HepG2 (cell line): ENCODE measurements around the gene MSMO1. TPM values are rescaled to one million over a fixed set of nuclear protein-coding genes. Genes with fewer than 3 reads are reported as not detected.
A peak's percentile ranks its signal among the peaks of the same experiment; 100 is the strongest.

Experiments
- AGO2 ChIP-seq: fragments of 200-400 bp; formaldehyde crosslinking; optimal IDR thresholded peaks from 2 replicates; pipeline ENCODE3; 2017; ENCODE audit warnings: mild to moderate bottlenecking, low read depth, low read length, moderate library complexity
- BHLHE40 ChIP-seq: IDR thresholded peaks from 2 replicates; pipeline ENCODE4 v1.6.1; 2011; ENCODE audit warnings: low read length, improper control_type of control experiment
- CERS6 ChIP-seq: sonication (generic); formaldehyde crosslinking; IDR thresholded peaks from 2 replicates; pipeline ENCODE4 v1.5.0; 2020; ENCODE audit warnings: missing genetic modification reagents
- CHD2 ChIP-seq: IDR thresholded peaks from 2 replicates; pipeline ENCODE4 v1.6.1; 2011; ENCODE audit warnings: low read depth, low read length, improper control_type of control experiment
- EED ChIP-seq: sonication (generic); formaldehyde crosslinking; IDR thresholded peaks from 2 replicates; pipeline ENCODE4 v1.5.0; 2020; ENCODE audit warnings: mild to moderate bottlenecking, missing genetic modification reagents
- FOXA1 ChIP-seq, 2 experiments: fragments of 450-650 bp in 1 of 2; sonication (generic) in 1 of 2; formaldehyde crosslinking in 1 of 2; IDR thresholded peaks; 2 replicates each; pipeline versions ENCODE4 v1.4.0 to v1.6.1; 2016 to 2020; ENCODE audit warnings: missing genetic modification reagents in 1 of 2
- FOXM1 ChIP-seq: sonication (generic); formaldehyde crosslinking; IDR thresholded peaks from 2 replicates; pipeline ENCODE4 v1.5.0; 2020; ENCODE audit warnings: missing genetic modification reagents
- HNRNPL ChIP-seq: fragments of 200-400 bp; formaldehyde crosslinking; IDR thresholded peaks from 2 replicates; pipeline ENCODE4 v1.6.1; 2017; ENCODE audit warnings: mild to moderate bottlenecking, low read depth, low read length
- RFX5 ChIP-seq: IDR thresholded peaks from 2 replicates; pipeline ENCODE4 v1.6.1; 2011; ENCODE audit warnings: low read depth, low read length, improper control_type of control experiment
- SUZ12 ChIP-seq: fragments of 150-350 bp; IDR thresholded peaks from 2 replicates; pipeline ENCODE4 v1.6.1; 2014; ENCODE audit warnings: low read depth, low read length
- ZNF124 ChIP-seq: sonication (generic); formaldehyde crosslinking; IDR thresholded peaks from 2 replicates; pipeline ENCODE4 v1.4.0; 2020; ENCODE audit warnings: missing genetic modification reagents
- ZNF33B ChIP-seq: sonication (generic); formaldehyde crosslinking; IDR thresholded peaks from 2 replicates; pipeline ENCODE4 v1.5.1; 2020; ENCODE audit warnings: mild to moderate bottlenecking, missing genetic modification reagents
- ZNF546 ChIP-seq: sonication (generic); formaldehyde crosslinking; conservative IDR thresholded peaks from 2 replicates; pipeline ENCODE4 v1.8.1; 2023; ENCODE audit warnings: mild to moderate bottlenecking, missing genetic modification reagents
- polyA plus RNA-seq, 8 experiments: library from polyadenylated mRNA; depleted of rRNA in 3 of 8; stranded (reverse) in 7 of 8; unstranded in 1 of 8; fragments of >200 nt; fragmentation: Illumina TruSeq in 4 of 8; extraction: Trizol in 4 of 8; gene quantifications; 2 replicates each; pipeline versions ENCODE4 v1.2.1 to v1.2.3, GENCODE V29; 2011 to 2016; ENCODE audit warnings: low read depth in 4 of 8, missing spikeins in 1 of 8, mixed read lengths in 1 of 8; ENCODE audit not compliant: insufficient read depth in 1 of 8
- total RNA-seq, 5 experiments: library from RNA; depleted of rRNA; stranded (reverse); fragments of >200 nt; fragmentation: Illumina TruSeq; extraction: Trizol; gene quantifications; 2 replicates each; pipeline ENCODE4 v1.2.3, GENCODE V29; 2016; ENCODE audit warnings: low read depth in 1 of 5
- TF ChIP-seq, protein P1 (sequence below): sonication (generic); formaldehyde crosslinking; IDR thresholded peaks from 2 replicates; pipeline ENCODE4 v1.4.0; 2020; ENCODE audit warnings: mild to moderate bottlenecking, missing genetic modification reagents
- TF ChIP-seq, protein P2 (sequence below): sonication (generic); formaldehyde crosslinking; IDR thresholded peaks from 2 replicates; pipeline ENCODE4 v1.4.0; 2020; ENCODE audit warnings: missing genetic modification reagents, borderline replicate concordance

The MSMO1 gene
- total and polyA plus RNA-seq, 2 of the 13 experiments (the other 11 are each of a cell fraction or from before 2014, with no cell fraction given), result 98.1 to 216 TPM

DNA sequence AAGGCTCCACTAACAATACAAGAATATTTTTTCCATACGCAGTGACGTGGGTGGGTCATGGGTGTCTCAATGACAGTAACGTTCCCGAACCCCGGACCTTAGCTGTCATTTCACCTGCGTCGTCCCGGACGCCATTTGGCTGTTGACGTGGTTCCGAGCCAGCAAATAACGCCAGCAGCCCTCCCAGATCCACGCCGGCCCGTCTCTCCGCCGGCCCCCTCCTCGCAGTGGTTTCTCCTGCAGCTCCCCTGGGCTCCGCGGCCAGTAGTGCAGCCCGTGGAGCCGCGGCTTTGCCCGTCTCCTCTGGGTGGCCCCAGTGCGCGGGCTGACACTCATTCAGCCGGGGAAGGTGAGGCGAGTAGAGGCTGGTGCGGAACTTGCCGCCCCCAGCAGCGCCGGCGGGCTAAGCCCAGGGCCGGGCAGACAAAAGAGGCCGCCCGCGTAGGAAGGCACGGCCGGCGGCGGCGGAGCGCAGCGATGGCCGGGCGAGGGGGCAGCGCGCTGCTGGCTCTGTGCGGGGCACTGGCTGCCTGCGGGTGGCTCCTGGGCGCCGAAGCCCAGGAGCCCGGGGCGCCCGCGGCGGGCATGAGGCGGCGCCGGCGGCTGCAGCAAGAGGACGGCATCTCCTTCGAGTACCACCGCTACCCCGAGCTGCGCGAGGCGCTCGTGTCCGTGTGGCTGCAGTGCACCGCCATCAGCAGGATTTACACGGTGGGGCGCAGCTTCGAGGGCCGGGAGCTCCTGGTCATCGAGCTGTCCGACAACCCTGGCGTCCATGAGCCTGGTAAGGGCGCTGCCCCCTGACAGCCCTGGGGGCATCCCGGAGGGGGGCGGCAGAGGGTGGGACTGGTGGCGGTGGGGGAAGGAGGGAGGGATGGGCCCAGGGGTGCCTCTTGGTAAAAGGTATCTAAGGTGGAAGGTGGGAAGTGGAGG, 51.5 kb downstream of the MSMO1 start, which contains the start of gene CPE (continued):
- no peak for TF ChIP-seq FOXM1 (CRISPR knock-in tag)
- TF ChIP-seq EED (CRISPR knock-in tag), result peak; percentile 93
- TF ChIP-seq, protein P1, sequence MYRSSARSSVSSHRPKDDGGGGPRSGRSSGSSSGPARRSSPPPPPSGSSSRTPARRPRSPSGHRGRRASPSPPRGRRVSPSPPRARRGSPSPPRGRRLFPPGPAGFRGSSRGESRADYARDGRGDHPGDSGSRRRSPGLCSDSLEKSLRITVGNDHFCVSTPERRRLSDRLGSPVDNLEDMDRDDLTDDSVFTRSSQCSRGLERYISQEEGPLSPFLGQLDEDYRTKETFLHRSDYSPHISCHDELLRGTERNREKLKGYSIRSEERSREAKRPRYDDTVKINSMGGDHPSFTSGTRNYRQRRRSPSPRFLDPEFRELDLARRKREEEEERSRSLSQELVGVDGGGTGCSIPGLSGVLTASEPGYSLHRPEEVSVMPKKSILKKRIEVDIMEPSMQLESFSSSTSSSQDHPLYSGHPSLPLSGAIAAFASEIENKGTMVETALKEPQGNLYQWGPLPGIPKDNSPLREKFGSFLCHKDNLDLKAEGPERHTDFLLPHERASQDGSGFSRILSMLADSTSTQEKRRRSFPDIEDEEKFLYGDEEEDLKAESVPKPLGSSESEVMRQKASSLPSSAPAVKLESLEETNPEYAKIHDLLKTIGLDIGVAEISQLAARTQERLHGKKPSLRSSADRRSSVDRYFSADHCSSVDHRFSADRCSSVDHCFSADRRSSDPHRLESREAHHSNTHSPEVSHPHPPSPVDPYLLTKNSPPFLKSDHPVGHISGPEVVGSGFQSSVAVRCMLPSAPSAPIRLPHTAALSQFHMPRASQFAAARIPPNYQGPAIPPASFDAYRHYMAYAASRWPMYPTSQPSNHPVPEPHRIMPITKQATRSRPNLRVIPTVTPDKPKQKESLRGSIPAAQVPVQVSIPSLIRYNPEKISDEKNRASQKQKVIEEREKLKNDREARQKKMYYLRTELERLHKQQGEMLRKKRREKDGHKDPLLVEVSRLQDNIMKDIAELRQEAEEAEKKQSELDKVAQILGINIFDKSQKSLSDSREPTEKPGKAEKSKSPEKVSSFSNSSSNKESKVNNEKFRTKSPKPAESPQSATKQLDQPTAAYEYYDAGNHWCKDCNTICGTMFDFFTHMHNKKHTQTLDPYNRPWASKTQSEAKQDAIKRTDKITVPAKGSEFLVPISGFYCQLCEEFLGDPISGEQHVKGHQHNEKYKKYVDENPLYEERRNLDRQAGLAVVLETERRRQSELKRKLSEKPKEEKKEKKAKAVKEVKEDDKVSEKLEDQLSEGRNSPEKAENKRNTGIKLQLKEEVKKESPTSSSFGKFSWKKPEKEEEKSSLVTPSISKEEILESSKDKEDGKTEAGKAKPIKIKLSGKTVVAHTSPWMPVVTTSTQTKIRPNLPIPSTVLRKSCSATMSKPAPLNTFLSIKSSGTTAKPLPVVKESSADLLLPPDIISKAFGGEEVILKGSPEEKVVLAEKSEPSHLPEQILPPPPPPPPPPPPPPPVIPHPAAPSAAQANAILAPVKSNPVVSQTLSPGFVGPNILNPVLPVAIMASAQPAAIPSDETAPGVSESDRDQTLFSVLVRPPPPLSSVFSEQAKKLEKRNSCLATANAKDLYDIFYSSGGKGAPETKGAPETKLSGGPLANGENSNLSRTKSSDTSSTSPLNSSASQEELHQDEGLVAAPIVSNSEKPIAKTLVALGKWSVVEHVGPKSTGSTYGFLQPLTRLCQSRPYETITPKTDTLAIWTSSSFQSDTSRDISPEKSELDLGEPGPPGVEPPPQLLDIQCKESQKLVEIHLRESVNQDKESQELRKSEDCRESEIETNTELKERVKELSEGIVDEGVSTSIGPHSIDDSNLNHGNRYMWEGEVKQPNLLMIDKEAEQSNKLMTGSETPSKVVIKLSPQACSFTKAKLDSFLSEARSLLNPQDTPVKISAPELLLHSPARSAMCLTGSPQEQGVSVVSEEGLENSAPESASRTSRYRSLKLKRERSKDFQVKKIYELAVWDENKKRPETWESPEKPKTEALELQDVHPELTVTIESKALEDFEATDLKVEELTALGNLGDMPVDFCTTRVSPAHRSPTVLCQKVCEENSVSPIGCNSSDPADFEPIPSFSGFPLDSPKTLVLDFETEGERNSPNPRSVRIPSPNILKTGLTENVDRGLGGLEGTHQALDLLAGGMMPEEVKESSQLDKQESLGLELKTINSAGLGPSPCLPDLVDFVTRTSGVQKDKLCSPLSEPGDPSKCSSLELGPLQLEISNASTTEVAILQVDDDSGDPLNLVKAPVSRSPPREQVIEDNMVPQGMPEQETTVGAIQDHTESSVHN (CRISPR knock-in tag), result peak; percentile 56; the same call in 1 of the 2 replicates
- TF ChIP-seq RFX5, result no peak
- no peak for TF ChIP-seq ZNF124 (CRISPR knock-in tag)
- TF ChIP-seq CHD2, result 0 out of 2 replicates have a peak, but pooled peaks have one; percentile 13
- no peak for TF ChIP-seq ZNF33B (CRISPR knock-in tag)
- peak; percentile 60 for TF ChIP-seq AGO2
- no peak for TF ChIP-seq CERS6 (CRISPR knock-in tag)
- peak; percentile 97 for TF ChIP-seq BHLHE40
- TF ChIP-seq HNRNPL, result peak; percentile 74; the same call in 1 of the 2 replicates
- TF ChIP-seq, protein P2, sequence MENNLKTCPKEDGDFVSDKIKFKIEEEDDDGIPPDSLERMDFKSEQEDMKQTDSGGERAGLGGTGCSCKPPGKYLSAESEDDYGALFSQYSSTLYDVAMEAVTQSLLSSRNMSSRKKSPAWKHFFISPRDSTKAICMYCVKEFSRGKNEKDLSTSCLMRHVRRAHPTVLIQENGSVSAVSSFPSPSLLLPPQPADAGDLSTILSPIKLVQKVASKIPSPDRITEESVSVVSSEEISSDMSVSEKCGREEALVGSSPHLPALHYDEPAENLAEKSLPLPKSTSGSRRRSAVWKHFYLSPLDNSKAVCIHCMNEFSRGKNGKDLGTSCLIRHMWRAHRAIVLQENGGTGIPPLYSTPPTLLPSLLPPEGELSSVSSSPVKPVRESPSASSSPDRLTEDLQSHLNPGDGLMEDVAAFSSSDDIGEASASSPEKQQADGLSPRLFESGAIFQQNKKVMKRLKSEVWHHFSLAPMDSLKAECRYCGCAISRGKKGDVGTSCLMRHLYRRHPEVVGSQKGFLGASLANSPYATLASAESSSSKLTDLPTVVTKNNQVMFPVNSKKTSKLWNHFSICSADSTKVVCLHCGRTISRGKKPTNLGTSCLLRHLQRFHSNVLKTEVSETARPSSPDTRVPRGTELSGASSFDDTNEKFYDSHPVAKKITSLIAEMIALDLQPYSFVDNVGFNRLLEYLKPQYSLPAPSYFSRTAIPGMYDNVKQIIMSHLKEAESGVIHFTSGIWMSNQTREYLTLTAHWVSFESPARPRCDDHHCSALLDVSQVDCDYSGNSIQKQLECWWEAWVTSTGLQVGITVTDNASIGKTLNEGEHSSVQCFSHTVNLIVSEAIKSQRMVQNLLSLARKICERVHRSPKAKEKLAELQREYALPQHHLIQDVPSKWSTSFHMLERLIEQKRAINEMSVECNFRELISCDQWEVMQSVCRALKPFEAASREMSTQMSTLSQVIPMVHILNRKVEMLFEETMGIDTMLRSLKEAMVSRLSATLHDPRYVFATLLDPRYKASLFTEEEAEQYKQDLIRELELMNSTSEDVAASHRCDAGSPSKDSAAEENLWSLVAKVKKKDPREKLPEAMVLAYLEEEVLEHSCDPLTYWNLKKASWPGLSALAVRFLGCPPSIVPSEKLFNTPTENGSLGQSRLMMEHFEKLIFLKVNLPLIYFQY (CRISPR knock-in tag), result peak; percentile 61; the same call in 1 of the 2 replicates
- no peak for TF ChIP-seq ZNF546 (CRISPR knock-in tag)
- no peak for TF ChIP-seq FOXA1 (IDR thresholded peaks at IDR 0.05)
- TF ChIP-seq FOXA1 (CRISPR knock-in tag; IDR thresholded peaks at IDR 0.05), result peak; percentile 31; the same call in 1 of the 2 replicates
- TF ChIP-seq SUZ12, result no peak
